ENCODE results near the gene GUCA2A. TPM values are rescaled to one million over a fixed set of nuclear protein-coding genes. Genes with fewer than 3 reads are reported as not detected.

GUCA2A gene
- total and polyA plus RNA-seq, 5 experiments from 2014 or later, result not detected

DNA sequence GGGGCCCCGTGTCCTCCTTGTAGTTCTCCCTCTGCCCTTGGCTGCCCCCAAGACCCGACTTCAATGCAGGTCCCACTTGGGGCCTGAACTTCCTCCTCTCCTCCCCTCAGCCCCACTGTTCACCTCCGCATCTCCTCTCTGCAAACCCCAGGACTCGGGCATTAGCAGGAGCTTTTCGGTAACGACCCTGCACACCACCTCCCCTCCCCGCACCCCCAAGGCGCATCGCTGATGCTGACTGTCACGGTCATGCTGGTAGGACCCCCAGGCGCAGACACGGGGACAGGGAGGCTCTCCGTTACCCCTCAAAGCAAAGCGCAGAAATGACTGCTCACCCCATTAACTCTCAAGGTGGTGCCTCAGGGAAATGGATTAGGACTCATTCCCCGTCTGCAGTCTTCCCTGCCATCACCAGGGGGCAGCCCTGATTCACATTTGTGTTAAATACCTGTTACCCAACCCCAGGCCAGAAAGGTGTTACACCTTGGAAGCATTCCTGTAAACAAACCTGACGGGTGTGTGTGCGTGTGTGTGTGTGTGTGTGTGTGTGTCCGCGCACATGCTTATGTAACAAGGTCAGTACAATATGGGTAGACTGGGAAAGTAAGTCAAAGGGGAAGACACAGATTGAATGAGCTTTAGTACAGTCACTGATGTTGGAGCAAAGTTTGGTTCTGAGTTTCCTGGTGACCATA, 17.8 kb downstream of the GUCA2A start:
- H3K27ac Mint-ChIP-seq, result no peak overlapping the region
- H3K36me3 Mint-ChIP-seq, result no peaks in the 10 kb centered on the region
- peak; percentile 76 to 78 for ATAC-seq
- peaks cover 2 to 6% (median 5%) of the 10 kb centered on the region in 4 donors for H3K4me1 Mint-ChIP-seq
- no peak overlapping the region for H3K4me3 Mint-ChIP-seq
- peaks cover 6 to 28% (median 17%) of the 10 kb centered on the region in 5 donors for H3K27me3 Mint-ChIP-seq
- no peaks in the 10 kb centered on the region for H3K9me3 Mint-ChIP-seq
- DNase-seq, result peak; percentile 37 to 84 (median 64)
- POLR2A ChIA-PET, result no interaction called here

DNA sequence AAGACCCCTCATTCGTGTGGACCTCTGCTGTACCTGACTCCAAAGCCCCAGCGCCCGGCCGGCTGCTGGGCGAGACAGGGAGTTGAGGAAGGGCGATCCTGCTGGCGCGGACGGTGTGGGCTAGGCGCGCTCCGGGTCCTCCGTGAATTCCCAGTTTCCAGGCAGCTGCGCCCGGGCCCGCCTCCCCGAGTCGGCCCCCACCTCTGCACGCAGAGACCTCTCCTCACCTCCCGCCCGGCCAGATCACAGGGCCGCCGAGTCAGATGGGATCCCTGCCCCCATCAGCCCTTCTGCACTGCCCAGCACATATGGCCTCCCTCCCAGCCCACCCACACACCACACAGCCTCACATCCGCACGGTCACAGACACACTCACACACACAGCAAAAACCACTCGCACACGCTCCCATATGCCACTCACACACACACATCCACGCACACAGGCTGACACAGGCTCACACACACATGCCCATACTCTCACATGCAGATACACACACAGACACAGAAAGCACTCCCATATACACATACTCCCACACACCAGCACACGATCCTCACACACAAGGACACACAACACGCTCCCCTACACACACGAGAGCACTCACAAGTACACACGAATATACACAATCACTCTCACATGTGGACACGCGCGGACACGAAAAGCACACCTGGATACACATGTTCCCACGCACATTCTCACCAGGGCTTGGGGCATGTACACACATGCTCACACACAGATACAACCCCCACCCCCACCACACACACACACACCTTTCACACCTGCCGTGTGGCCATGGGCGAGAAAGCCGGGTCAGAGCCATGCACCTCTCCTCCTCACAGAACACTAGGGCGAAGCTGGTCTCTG, 18.6 kb downstream of the GUCA2A start:
- POLR2A ChIA-PET, result no interaction called here
- H3K4me3 Mint-ChIP-seq, result no peak overlapping the region
- H3K36me3 Mint-ChIP-seq, result no peaks in the 10 kb centered on the region
- no peak overlapping the region for H3K27ac Mint-ChIP-seq
- DNase-seq, result no peak
- peaks cover 2 to 6% (median 5%) of the 10 kb centered on the region in 4 donors for H3K4me1 Mint-ChIP-seq
- H3K27me3 Mint-ChIP-seq, result peaks cover 6 to 26% (median 17%) of the 10 kb centered on the region in 5 donors
- no peak for ATAC-seq
- no peaks in the 10 kb centered on the region for H3K9me3 Mint-ChIP-seq

DNA sequence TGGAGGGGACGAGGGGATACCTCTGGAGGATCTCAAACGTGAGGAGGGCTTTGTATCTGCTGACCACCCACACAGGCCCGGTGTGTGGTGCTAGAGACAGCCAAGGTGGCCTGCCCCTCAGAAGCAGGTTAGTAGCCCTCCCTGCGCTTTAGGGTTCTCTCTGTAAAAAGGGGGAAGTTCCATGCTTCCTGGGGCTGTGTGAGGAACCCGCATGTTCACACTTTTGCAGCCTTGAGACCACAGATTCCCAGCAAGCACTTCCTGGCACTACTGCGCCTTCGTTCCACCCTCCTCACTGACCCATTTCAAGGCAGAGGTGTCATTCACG, 19.2 kb downstream of the GUCA2A start:
- POLR2A ChIA-PET, result no interaction called here
- peaks cover 6 to 26% (median 14%) of the 10 kb centered on the region in 5 donors for H3K27me3 Mint-ChIP-seq
- no peak overlapping the region for H3K27ac Mint-ChIP-seq
- ATAC-seq (no peak), DNase-seq (no peak)
- H3K4me1 Mint-ChIP-seq, result peaks cover 2 to 6% (median 5%) of the 10 kb centered on the region in 4 donors
- H3K36me3 Mint-ChIP-seq, result no peaks in the 10 kb centered on the region
- H3K9me3 Mint-ChIP-seq, result no peaks in the 10 kb centered on the region
- no peak overlapping the region for H3K4me3 Mint-ChIP-seq

DNA sequence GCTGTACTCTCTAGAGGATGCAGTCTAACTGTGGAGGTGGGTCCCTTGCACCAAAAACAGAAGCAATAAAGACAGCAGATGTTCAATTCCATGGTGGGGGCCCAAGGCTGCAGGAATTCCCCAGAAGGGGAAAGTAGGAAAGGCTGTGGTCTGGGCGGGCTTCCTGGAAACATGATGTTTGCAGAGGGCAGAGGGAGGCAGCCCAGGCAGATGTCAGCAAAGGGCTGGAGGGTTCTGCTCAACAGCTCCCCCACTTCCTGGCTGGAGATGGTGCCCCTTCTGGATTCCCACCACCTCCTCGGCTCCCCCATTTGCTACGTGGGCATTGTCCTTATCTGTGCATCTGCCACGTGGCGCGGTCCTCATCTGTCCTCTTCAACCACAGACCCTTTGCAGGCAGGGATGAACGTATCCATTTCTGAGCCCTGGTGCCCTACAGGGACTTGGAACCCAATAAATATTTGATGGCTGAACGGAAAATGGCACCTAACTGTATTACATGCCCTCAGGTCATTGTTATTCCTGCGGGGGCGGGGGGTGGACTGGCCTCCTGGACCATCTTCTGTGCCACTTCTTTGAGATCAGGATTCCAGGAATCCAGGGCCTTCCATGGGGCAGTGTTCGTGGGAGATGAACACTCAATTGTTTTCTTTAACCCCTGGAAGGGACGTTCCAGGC, 19.7 kb downstream of the GUCA2A start:
- DNase-seq (no peak), ATAC-seq (no peak)
- Mint-ChIP-seq H3K4me3 (no peak overlapping the region), H3K27me3 (peaks cover 2 to 23% (median 11%) of the 10 kb centered on the region in 5 donors), H3K27ac (no peak overlapping the region), H3K9me3 (no peaks in the 10 kb centered on the region), H3K4me1 (peaks cover 2 to 6% (median 5%) of the 10 kb centered on the region in 4 donors), H3K36me3 (no peaks in the 10 kb centered on the region)
- POLR2A ChIA-PET, result no interaction called here

DNA sequence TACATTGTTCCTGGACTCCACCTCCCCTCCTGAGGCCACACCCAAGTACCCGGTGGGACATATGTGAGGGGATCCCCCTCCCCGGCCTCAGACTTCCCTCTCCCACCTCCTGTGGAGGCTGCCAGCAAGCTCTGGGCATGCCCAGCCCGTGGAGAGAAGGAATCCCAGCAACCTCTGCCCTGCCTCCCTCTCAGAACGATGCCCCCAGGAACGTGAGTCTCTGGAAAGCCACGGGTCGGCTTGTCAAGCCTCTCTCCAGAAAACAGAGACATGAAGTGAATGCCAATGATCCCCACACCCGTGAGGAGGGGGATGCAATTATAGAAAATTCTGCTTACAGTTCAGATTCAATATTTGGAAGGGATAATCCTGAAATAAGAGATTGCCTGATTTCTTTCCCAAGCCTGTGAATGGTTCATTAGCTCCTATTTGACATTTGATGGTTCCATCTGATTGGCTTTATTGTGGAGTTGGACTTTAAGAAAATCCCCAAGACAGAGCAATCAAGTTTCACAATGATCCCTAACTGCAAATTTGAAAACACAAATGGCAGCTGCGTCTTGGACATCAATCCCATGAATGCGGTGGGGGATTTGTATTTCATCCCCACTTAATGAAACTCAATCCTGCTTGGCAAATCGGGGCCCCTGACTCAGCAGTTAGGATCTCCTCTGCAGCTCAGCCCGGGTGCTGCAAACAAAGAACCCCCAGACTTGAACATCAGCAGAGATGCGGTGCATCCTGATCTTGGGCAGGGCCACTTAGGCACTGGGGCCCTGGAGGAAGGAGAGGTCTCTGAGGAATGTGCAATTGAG, 20.4 kb downstream of the GUCA2A start:
- Mint-ChIP-seq H3K4me1 (peaks cover 2 to 6% (median 5%) of the 10 kb centered on the region in 4 donors), H3K4me3 (no peak overlapping the region), H3K27ac (no peak overlapping the region), H3K9me3 (no peaks in the 10 kb centered on the region), H3K27me3 (peaks cover 2 to 23% (median 8%) of the 10 kb centered on the region in 5 donors), H3K36me3 (no peaks in the 10 kb centered on the region)
- POLR2A ChIA-PET, result no interaction called here
- ATAC-seq (no peak), DNase-seq (no peak)

DNA sequence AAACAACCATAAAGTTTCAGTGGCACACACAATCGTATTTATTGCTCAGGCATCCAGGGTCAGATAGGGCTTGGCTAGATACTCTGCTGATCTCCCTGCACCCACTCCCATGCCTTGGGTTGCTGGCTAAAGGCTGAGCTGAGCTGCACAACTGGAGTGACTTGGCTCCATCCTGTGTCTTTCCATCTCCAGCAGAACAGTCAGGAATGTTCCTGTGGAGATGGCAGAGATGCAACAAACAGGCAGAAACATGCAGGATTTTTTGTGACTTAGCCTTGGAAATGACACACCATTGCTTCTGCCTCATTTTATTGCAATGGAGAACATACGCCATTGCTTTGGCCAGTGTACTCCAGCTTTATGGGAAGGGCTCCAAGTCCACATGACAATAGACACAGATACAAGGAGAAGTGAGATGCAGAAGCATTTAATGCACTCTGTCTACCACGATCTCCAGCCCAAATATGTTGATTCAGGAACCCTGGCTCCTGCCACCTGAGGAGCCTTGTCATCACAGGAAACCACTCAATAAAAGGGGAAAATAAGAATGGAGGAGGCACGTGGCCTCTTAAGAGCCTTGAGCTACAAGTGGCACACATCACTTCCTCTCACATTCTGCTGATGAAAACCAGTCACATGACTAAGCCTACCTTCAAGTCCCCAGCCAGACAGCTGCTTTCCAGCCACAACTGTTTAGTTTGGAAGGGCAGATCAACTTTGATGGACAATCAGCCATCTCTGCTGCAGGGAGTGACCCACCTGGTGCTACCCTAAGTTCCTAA, 21.5 kb downstream of the GUCA2A start:
- H3K4me3 Mint-ChIP-seq, result no peak overlapping the region
- DNase-seq (no peak), ATAC-seq (peak in 1 of 2 donors; percentile 40)
- H3K27me3 Mint-ChIP-seq, result peaks cover 2 to 23% (median 8%) of the 10 kb centered on the region in 5 donors
- POLR2A ChIA-PET, result no interaction called here
- no peaks in the 10 kb centered on the region for H3K36me3 Mint-ChIP-seq
- H3K27ac Mint-ChIP-seq, result no peak overlapping the region
- no peaks in the 10 kb centered on the region for H3K9me3 Mint-ChIP-seq
- H3K4me1 Mint-ChIP-seq, result peaks cover 2 to 6% (median 5%) of the 10 kb centered on the region in 4 donors

DNA sequence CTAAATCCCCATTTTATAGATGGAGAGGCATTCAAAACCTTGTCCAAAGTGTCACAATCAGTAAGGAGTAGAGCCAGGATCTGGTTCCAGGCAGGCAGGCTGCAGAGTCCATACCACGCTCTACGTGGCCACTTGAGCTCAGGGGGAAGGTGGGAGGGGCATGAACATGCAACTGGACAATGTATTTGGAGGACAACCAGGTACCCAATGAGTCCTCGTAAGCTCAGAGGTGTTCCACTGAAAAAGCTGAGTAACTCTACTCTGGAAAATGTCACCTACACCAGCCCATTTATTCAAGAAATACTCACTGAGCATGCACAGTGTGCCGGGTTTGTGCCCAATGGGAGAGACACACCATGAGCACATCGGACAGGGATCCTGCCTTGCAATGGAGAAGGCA, 22.6 kb downstream of the GUCA2A start:
- no peaks in the 10 kb centered on the region for H3K36me3 Mint-ChIP-seq
- DNase-seq (no peak), ATAC-seq (no peak)
- no peak overlapping the region for H3K4me3 Mint-ChIP-seq
- peaks cover 2 to 6% (median 5%) of the 10 kb centered on the region in 4 donors for H3K4me1 Mint-ChIP-seq
- peaks cover 2 to 23% (median 8%) of the 10 kb centered on the region in 5 donors for H3K27me3 Mint-ChIP-seq
- POLR2A ChIA-PET, result no interaction called here
- H3K27ac Mint-ChIP-seq, result no peak overlapping the region
- no peaks in the 10 kb centered on the region for H3K9me3 Mint-ChIP-seq

DNA sequence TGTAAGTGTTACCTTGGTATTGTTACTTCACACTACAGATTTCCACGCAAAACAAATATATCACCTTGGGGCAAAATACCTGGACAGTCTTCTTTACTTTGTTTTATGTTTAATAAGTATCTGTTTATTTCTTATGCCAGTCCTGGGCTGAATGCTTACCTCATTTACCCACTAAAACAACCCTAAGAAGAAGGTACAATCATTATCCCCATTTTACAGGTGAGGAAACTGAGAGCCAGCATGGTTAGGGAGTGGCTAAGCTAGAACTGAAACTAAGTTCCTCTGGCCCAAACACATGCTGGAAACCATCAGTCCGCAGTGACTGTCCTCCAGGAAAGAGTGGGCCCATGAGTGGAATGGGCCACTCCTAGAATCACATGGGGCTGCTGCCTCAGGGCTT, 24.4 kb downstream of the GUCA2A start:
- Mint-ChIP-seq H3K4me1 (peaks cover 2 to 6% (median 5%) of the 10 kb centered on the region in 4 donors), H3K4me3 (no peak overlapping the region), H3K27ac (no peak overlapping the region), H3K9me3 (no peaks in the 10 kb centered on the region), H3K27me3 (peaks cover 2 to 23% (median 8%) of the 10 kb centered on the region in 5 donors), H3K36me3 (no peaks in the 10 kb centered on the region)
- ATAC-seq (no peak), DNase-seq (no peak)
- POLR2A ChIA-PET, result no interaction called here

DNA sequence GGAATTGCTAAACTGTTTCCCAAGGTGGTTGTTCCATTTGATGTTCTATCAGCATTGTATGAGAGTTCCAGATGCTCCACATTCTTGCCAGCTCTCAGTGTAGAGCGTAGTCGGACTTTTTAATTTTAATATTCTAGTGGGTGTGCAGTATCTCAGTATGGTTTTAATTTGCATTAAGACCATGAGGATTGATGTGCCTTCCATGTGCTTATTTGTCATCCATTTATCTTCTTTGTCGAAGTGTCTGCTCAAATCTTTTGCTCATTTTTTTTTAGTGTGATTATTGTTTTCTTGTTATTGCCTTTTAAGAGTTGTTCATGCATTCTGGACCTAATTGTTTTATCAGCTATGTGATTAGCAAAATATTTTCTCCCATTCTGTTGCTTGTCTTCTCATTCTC, 25.1 kb downstream of the GUCA2A start:
- Mint-ChIP-seq H3K9me3 (no peaks in the 10 kb centered on the region), H3K4me1 (peaks cover 2 to 6% (median 5%) of the 10 kb centered on the region in 4 donors), H3K36me3 (no peaks in the 10 kb centered on the region), H3K27me3 (peaks cover 2 to 17% (median 8%) of the 10 kb centered on the region in 5 donors), H3K4me3 (no peak overlapping the region), H3K27ac (no peak overlapping the region)
- ATAC-seq (no peak), DNase-seq (no peak)
- POLR2A ChIA-PET, result no interaction called here

DNA sequence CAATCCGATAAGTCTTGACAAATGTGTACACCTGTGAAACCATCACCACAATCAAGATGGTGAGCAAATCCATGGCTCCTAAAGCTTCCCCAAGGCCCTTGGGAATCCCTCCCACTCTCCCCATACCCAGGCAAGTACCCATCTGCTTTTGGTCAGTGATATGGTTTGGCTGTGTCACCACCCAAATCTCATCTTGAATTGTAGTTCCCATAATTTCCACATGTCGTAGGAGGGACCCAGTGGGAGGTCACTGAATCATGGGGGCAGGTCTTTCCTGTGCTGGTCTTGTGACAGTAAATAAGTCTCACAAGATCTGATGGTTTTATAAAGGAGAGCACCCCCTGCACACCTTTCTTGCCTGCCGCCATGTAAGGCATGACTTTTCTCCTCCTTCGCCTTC, 26.0 kb downstream of the GUCA2A start:
- POLR2A ChIA-PET, result no interaction called here
- H3K27me3 Mint-ChIP-seq, result peaks cover 2 to 17% (median 8%) of the 10 kb centered on the region in 5 donors
- no peaks in the 10 kb centered on the region for H3K9me3 Mint-ChIP-seq
- no peaks in the 10 kb centered on the region for H3K36me3 Mint-ChIP-seq
- ATAC-seq, result no peak
- no peak overlapping the region for H3K4me3 Mint-ChIP-seq
- peaks cover 2 to 6% (median 4%) of the 10 kb centered on the region in 4 donors for H3K4me1 Mint-ChIP-seq
- H3K27ac Mint-ChIP-seq, result no peak overlapping the region
- no peak for DNase-seq

DNA sequence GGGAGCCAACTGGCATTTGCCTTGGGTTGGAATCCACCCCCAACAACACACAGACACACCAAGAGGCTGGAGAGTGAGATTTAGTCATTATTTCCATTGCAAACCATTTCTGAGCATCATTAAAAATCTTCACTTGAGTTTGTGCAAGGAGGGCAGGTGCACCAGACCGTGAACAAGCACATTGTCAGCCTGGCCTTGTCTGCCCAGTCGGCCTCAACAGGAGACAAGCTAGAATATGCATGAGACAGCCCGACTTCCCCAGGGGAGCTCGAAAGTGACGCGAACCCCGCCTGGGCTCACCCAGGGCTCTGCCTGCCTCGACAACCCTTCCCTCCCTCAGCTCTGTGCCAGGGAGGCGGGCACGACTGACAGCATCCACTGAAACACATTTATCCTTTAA, 26.8 kb downstream of the GUCA2A start:
- Mint-ChIP-seq H3K4me3 (no peak overlapping the region), H3K4me1 (no peaks in the 10 kb centered on the region), H3K36me3 (no peaks in the 10 kb centered on the region), H3K27me3 (peaks cover 2 to 17% (median 8%) of the 10 kb centered on the region in 5 donors), H3K9me3 (no peaks in the 10 kb centered on the region), H3K27ac (no peak overlapping the region)
- POLR2A ChIA-PET, result no interaction called here
- no peak for ATAC-seq
- no peak for DNase-seq

DNA sequence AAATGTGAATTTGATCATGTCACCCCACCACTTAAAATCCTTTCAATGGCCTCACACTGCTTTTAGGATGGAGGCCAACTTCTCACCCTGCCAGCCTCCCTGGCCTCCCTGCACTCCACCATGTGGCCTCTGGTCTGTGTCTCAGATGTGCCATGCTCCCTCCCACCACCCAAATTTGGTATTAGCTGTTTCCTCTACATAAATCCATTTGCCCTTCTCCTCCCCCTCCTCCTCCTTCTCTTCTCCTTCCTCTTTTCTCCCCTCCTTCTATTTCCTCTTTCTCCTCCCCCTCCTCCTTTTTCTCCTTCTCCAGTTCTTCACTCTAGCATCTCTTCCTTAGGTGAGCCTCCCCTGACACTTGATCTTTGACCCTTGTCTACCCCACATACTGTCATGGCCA, 28.1 kb downstream of the GUCA2A start:
- no peak for DNase-seq
- H3K36me3 Mint-ChIP-seq, result no peaks in the 10 kb centered on the region
- no peaks in the 10 kb centered on the region for H3K4me1 Mint-ChIP-seq
- H3K9me3 Mint-ChIP-seq, result no peaks in the 10 kb centered on the region
- no peak for ATAC-seq
- POLR2A ChIA-PET, result interaction anchor here (0.5 kb wide), 1 partner anchor 243 kb away, joined by 4 read pairs; no protein-coding TSS in a partner anchor
- peaks cover 0 to 11% (median 3%) of the 10 kb centered on the region in 5 donors for H3K27me3 Mint-ChIP-seq
- no peak overlapping the region for H3K4me3 Mint-ChIP-seq
- no peak overlapping the region for H3K27ac Mint-ChIP-seq

Data from naive thymus-derived CD8-positive, alpha-beta T cell (primary cell).